Caco-2 (cell line): ENCODE results near the gene TTYH1. TPM values are rescaled to one million over a fixed set of nuclear protein-coding genes. Genes with fewer than 3 reads are reported as not detected.

Experiments
- BruUV-seq: library from RNA; stranded (reverse); fragments of 400-500 nt; replicated peaks from 2 replicates; lab custom pipeline; 2021; lab: Mats Ljungman, UMichigan
- CTCF ChIA-PET: fragments of 300-600 bp; sonication (Branson Sonifier 250); formaldehyde crosslinking; loops from one replicate; lab custom pipeline; 2022; ENCODE audit warnings: antibody characterized with exemption; lab: Charles Lee
- POLR2A ChIA-PET: fragments of 300-600 bp; sonication (Branson Sonifier 250); formaldehyde crosslinking; loops from one replicate; lab custom pipeline; 2022; ENCODE audit warnings: antibody characterized with exemption; lab: Charles Lee
- DNase-seq, 2 experiments: peaks; one replicate each; pipeline versions ENCODE4 v3.0.0 to v3.0.0-alpha.2; 2020 to 2022
- H3K27me3 ChIP-seq: replicated peaks from 2 replicates; pipeline ENCODE4 v1.6.0; 2011; ENCODE audit warnings: low read length; ENCODE audit not compliant: control insufficient read depth, insufficient read depth
- H3K36me3 ChIP-seq: 2 replicates; pipeline ENCODE4 v1.5.1; 2011; ENCODE audit warnings: low read length; ENCODE audit not compliant: control insufficient read depth, insufficient read depth
- H3K4me1 ChIP-seq: fragments of 250-450 bp; sonication (Bioruptor Pico); 2 replicates; pipeline ENCODE4 v1.5.1; 2020; ENCODE audit warnings: mild to moderate bottlenecking
- H3K4me3 ChIP-seq: 2 replicates; pipeline ENCODE4 v1.5.1; 2011; ENCODE audit warnings: low read depth, mild to moderate bottlenecking, control low read depth, low read length
- H3K9me3 ChIP-seq: fragments of 250-450 bp; sonication (Bioruptor Pico); 2 replicates; pipeline ENCODE4 v1.5.1; 2020; ENCODE audit warnings: mild to moderate bottlenecking, moderate library complexity
- H3K27ac Mint-ChIP-seq: one replicate; pipeline ENCODE4 v1.8.0; 2022; ENCODE audit warnings: mixed read lengths; ENCODE audit not compliant: unreplicated experiment
- H3K27me3 Mint-ChIP-seq: one replicate; pipeline ENCODE4 v1.8.0; 2022; ENCODE audit warnings: mixed read lengths; ENCODE audit not compliant: insufficient read depth, unreplicated experiment
- H3K36me3 Mint-ChIP-seq: one replicate; pipeline ENCODE4 v1.8.0; 2022; ENCODE audit warnings: mild to moderate bottlenecking, mixed read lengths; ENCODE audit not compliant: insufficient read depth, unreplicated experiment
- H3K4me1 Mint-ChIP-seq: one replicate; pipeline ENCODE4 v1.8.0; 2022; ENCODE audit warnings: low read depth, mixed read lengths; ENCODE audit not compliant: unreplicated experiment
- H3K4me3 Mint-ChIP-seq: one replicate; pipeline ENCODE4 v1.8.0; 2022; ENCODE audit warnings: mild to moderate bottlenecking, moderate library complexity, mixed read lengths; ENCODE audit not compliant: unreplicated experiment
- H3K9me3 Mint-ChIP-seq: one replicate; pipeline ENCODE4 v1.8.0; 2022; ENCODE audit warnings: mixed read lengths; ENCODE audit not compliant: unreplicated experiment
- intact Hi-C: fragments of 100-400 bp; cut with micrococcal nuclease; formaldehyde crosslinking; loops from one replicate; pipeline ENCODE4 v1.10.0; 2022; ENCODE audit not compliant: unreplicated experiment
- total RNA-seq: library from RNA; stranded (reverse); gene quantifications from 2 replicates; pipeline ENCODE4 v1.2.3, GENCODE V29; 2022
- TF ChIP-seq, protein P1 (sequence below), 2 experiments: fragments of 200-600 bp in 1 of 2; IDR thresholded peaks; 1 replicate in 1 of 2; 2 replicates in 1 of 2; pipeline versions ENCODE4 v1.5.1 to v1.8.0; 2011 to 2022; ENCODE audit warnings: antibody characterized with exemption in 1 of 2, control low read depth in 1 of 2, inconsistent platforms in 1 of 2, low read depth in 1 of 2, low read length in 1 of 2, mild to moderate bottlenecking in 1 of 2, moderate library complexity in 1 of 2; ENCODE audit not compliant: insufficient read depth in 1 of 2, severe bottlenecking in 1 of 2, unreplicated experiment in 1 of 2

Gene TTYH1
- total RNA-seq, 1 experiment from 2014 or later, result not detected

DNA sequence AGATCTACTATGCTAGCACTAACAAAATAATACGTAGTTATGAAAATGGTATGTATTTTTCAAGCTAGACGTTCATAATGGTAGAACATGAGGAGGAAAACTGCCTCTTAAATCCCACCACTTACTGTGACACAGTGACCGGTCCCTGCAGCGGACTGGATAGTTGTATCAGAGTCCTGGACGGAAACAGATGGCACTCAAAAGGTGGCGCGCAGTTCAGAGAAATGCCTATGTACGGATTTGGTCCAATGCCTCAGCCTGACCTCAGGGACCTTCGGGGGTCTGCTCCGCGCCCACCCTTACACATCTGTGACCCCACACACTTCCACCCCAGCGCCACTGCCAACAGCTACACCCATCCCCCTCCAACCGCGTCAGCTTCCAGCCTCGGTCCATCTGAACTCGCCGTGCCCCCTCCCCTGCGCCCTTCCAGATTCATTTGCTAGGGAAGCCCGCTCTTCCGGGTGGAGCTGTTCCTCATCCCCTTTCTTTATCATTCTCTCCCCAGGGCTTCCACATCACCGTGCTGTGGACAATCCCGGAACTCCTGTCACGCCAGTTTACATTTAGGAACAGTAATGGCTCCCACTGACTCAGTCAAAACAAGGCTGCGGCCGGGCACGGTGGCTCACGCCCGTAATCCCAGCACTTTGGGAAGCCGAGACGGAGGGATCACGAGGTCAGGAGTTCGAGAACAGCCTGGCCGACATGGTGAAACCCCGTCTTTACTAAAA is 32.9 kb downstream of the TTYH1 start:
- peaks cover 5% of the 10 kb centered on the region for H3K36me3 ChIP-seq
- peak; percentile 64 to 65 for DNase-seq
- intact Hi-C loops, result no loop called here
- Mint-ChIP-seq H3K27ac (peak overlapping the region; percentile 94), H3K4me1 (peaks cover 13% of the 10 kb centered on the region), H3K27me3 (no peaks in the 10 kb centered on the region), H3K36me3 (peaks cover 75% of the 10 kb centered on the region), H3K9me3 (no peaks in the 10 kb centered on the region), H3K4me3 (peak overlapping the region; percentile 92)
- H3K27me3 ChIP-seq, result no peaks in the 10 kb centered on the region
- peak overlapping the region; percentile 71 for H3K4me3 ChIP-seq
- BruUV-seq, result TSS peak; percentile 49
- TF ChIP-seq, protein P1, sequence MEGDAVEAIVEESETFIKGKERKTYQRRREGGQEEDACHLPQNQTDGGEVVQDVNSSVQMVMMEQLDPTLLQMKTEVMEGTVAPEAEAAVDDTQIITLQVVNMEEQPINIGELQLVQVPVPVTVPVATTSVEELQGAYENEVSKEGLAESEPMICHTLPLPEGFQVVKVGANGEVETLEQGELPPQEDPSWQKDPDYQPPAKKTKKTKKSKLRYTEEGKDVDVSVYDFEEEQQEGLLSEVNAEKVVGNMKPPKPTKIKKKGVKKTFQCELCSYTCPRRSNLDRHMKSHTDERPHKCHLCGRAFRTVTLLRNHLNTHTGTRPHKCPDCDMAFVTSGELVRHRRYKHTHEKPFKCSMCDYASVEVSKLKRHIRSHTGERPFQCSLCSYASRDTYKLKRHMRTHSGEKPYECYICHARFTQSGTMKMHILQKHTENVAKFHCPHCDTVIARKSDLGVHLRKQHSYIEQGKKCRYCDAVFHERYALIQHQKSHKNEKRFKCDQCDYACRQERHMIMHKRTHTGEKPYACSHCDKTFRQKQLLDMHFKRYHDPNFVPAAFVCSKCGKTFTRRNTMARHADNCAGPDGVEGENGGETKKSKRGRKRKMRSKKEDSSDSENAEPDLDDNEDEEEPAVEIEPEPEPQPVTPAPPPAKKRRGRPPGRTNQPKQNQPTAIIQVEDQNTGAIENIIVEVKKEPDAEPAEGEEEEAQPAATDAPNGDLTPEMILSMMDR (IDR thresholded peaks at IDR 0.05; ENCODE audit: insufficient read depth in 1 of 2, low read depth in 1 of 2, low read length in 1 of 2, severe bottlenecking in 1 of 2, unreplicated experiment in 1 of 2), result no peak
- ChIA-PET POLR2A (interaction anchor here (0.5 to 1.7 kb wide), 11 partner anchors 9 to 637 kb away, joined by 3 to 48 read pairs (median 4); partner anchors contain the start of genes CDC42EP5, LENG1, LENG9 and MBOAT7), CTCF (interaction anchor here (0.9 to 1.7 kb wide), 4 partner anchors 9 to 258 kb away, joined by 3 to 12 read pairs (median 3); partner anchors contain the start of genes LENG9 and MBOAT7)
- no peaks in the 10 kb centered on the region for H3K9me3 ChIP-seq
- peaks cover 27% of the 10 kb centered on the region for H3K4me1 ChIP-seq

DNA sequence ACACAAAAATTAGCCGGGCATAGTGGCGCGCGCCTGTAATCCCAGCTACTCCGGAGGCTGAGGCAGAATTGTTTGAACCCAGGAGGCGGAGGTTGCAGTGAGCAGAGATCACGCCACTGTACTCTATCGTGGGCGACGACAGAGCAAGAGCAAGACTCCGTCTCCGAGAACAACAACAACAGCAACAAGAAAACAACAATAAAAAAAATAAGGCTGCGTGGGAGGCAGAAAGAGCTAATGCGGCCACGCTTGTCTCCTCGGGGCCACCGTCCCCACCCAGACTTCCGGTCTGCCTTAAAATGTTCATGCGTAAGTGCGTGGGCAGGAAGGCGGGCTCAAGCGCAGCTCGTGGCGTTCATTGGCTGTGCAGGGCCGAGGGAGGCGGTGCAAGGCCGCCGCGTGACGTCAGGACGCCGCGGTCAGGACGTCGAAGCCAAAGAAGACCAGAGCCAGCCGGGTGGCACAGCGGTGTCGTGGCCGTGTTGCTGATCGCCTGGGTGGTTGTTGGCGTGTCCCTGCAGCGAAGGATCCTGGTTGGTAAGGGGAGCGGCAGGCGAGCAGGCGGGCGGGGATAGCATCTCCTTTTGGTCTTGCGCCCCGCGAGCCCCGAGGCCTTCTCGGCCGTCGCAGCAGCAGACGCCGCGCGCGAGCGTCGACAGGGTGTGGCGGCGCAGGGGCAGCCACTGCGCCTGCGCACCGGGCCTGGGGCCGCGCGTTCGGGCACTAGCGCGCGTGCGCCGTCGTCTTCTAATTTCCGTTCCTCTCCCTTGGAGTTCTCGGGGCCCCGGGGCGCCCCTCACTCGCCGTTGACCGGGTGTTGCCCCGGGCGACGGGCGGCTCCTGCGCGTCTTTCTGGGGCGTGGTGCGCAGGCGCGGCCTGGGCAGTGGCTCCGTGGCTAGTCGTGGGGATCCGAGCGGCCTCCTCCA is 33.8 kb downstream of the TTYH1 start, which contains the start of gene LENG8:
LENG8 (plus strand) TSS at position 426 of the 927 bp plus-strand sequence. CDS start 2,146 bp downstream, outside the sequence.
- Histone ChIP-seq H3K9me3 (no peaks in the 10 kb centered on the region), H3K27me3 (no peaks in the 10 kb centered on the region), H3K36me3 (peaks cover 9% of the 10 kb centered on the region), H3K4me3 (peak within 1 kb of the TSS; percentile 71), H3K4me1 (peaks cover 27% of the 10 kb centered on the region)
- Mint-ChIP-seq H3K27me3 (no peaks in the 10 kb centered on the region), H3K27ac (peak within 1 kb of the TSS; percentile 94), H3K4me1 (peaks cover 13% of the 10 kb centered on the region), H3K36me3 (peaks cover 80% of the 10 kb centered on the region), H3K4me3 (peak within 1 kb of the TSS; percentile 92), H3K9me3 (no peaks in the 10 kb centered on the region)
- intact Hi-C loops, result loop anchor here (1.0 kb wide), 1 partner anchor 15 kb away; no protein-coding TSS in a partner anchor
- TF ChIP-seq, protein P1 (IDR thresholded peaks at IDR 0.05; ENCODE audit: insufficient read depth in 1 of 2, low read depth in 1 of 2, low read length in 1 of 2, severe bottlenecking in 1 of 2, unreplicated experiment in 1 of 2), result no peak
- ChIA-PET POLR2A (interaction anchor here (0.5 to 1.7 kb wide), 10 partner anchors 9 to 636 kb away, joined by 3 to 48 read pairs (median 4); partner anchors contain the start of genes LENG1, LENG9, MBOAT7 and RDH13), CTCF (interaction anchor here (0.9 to 1.7 kb wide), 4 partner anchors 9 to 259 kb away, joined by 3 to 12 read pairs (median 3); partner anchors contain the start of genes LENG9 and MBOAT7)
- BruUV-seq, result no TSS peak
- peak; percentile 97 for DNase-seq
